GM18517 (cell line): ENCODE measurements around the gene NPAS2.

ENCODE experiments used
- ATAC-seq: cut with Tn5 transposase; IDR thresholded peaks from one replicate; pipeline ENCODE4 v1.9.1; 2021; ENCODE audit warnings: mild to moderate bottlenecking, moderate library complexity; ENCODE audit not compliant: unreplicated experiment

The NPAS2 gene

DNA sequence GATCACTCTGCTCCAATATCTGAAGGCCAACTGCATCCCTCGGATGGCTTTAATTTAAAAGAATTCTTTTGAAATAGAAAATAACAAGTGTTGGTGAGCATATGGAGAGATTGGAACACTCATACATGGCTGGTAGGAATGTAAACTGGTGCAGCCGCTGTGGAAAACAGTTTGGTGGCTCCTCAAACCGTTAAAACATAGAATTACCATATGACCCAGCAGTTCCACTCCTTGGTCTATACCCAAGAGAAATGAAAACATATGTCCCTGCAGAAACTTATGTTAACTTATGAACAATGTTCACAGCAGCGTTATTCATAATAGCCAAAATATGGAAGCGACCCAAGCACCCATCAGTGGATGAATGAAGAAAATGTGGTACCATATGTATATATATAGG, 60.1 kb downstream of the NPAS2 start:
- no peak for ATAC-seq

DNA sequence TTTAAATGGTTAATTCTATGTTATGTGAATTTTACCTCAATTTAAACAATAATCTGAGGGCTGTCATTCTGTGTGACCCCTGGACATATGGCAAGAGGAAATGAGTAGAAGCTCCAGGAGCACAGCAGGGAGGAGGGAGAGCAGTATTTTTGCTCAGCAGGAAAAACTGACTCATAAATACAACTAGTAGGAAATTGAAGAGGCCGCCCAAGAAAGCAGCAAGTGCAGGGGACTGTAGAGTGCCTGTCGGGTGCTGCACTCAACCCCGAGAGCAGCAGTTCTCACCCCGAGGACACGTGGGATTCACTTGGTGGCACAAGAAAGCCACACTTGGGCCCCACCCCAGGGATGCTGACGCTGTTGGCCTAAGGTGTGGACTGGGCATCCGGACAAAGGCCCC, 60.8 kb downstream of the NPAS2 start:
- no peak for ATAC-seq

DNA sequence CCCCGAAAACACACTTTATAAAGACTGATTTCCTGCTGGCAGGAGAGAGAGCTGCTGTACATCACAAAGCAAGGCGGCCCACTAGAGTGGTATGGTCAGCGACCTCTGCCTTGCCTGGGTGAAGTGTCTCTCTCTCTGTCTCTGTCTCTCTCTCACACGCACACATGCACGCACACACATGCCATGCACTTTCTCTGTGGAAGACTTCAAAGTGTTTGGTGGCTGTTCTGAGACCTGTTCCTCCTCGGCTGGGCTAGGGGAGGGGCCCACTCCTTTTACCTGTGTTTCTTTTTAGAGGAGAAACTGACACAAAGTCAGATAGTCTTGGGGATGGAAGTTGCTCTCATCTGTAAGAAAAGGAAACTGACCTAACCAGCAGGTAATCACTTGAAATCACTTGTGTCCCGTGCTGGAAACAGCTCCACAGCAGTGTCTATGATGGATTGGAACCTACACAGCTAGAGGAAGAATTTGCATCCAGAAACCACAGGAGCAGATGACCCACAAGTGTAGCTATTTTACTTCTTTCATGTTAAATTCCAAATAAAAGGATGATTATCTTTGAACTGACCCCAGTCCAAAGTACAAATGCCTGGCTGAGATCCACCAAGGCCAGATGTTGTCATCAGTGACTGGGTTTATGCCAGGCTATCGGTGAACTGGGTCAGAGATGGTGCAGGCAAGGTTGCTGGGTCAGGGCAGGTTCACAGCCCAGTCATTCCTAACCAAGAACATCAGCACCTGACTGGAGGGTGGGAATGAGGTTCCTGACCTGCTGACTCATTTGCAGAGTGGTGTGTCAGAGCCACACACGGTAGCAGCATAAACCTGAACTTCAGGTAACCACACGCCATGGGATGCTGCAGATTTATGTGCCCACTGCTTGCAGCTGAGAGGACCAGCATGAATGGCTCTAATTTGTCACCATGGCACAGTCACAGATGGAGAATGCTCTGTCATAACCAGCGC, 63.0 kb downstream of the NPAS2 start:
- no peak for ATAC-seq

DNA sequence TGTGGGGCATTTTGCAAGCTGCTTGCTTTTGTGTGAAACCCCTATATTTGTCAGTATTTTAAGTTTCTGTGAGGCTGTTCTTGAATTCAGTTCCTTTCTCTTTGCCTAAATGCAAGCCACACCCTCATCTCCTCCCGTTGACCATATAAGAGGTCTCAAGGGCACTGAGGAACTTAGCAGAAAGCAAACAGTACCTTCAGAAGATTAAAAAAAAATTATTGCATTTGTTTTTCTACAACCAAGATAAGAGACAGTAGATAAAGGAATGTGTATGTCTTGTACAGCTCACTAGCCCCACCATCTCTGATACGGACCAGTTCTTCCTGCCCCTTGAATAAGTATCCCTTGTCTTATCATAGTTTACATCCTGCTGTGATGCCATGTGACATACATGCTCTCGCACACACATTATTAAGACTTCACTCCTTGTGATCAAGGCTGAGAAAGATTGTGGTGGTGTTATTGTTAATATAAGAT, 64.2 kb downstream of the NPAS2 start:
- ATAC-seq = no peak

DNA sequence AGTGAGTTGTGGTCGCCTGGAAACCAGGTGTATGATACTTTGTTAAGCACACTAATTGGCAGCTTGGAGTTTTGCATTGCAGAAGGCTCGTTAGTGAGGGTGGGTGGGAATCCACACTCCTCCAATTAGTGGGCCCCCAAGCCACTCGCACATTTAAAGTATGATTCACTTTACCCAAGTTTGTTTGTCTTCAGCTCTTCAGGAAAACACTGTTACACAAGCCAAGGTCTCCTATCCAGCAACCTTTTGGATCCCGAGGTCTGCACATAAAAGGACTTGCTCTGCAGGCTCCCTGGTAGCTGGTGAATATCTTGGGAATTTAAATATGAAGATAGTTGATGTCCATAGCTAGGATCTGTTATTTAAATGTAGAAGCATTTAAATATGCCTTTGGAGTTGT, 66.1 kb downstream of the NPAS2 start:
- no peak for ATAC-seq

GRCh38 chr2:100887039-100887578, 67.2 kb downstream of the NPAS2 start:
- no peak for ATAC-seq

DNA sequence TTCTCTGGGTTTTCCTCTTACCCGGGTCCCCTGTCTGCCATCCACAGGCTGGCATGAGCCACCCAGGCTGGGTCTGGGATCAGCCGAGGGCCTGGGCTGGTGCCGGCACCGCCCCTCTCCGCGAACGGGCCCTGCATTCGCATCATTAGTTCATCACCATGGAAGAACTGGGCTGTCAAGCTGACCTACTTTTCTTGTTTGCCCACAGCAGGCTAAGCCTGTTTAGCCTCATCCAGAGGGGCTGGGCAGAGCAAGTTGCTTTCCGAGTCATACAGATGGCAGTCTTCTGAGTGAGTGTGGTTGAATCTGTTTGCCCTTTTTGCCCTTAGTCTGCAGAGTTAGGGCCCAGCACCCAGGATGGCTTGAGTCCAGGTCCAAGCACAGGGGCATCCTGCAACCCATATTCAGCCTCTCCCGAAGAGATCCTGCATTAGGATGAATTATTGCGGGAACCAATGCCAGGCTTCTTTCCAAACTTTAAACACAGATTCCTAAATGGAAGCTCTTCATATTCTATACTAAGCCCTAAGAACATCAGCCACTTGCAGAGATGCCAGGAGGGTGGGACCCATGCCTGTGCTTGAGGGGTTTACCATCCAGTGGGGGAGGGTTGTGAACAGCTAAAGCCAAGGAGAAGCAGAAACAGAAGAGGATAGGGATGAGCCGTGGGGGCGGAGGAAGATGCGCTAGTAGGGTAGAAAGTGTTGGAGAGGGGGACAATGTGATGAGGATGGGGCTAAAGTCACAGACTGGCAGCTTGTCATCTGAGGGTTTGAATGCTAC, 68.0 kb downstream of the NPAS2 start:
- ATAC-seq = no peak

DNA sequence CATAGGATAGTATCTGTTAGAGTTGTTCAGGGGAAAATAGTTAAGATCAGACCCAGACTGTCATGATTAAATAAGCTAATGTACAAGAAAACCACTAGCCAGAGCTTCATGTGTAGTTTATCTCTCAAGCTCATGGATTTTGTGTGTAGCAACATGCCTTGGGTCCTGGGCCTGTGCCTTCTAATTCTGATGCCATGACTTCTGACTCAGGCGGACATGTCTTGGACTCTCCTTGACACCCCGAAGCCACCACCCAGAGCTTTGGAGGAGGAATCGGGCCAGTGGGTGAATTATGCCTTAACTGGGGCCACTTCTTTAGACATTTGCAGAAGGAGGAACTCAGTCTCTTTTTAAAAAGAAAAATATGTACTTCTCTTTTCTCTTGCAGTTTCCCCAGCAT, 68.7 kb downstream of the NPAS2 start:
- ATAC-seq = no peak

DNA sequence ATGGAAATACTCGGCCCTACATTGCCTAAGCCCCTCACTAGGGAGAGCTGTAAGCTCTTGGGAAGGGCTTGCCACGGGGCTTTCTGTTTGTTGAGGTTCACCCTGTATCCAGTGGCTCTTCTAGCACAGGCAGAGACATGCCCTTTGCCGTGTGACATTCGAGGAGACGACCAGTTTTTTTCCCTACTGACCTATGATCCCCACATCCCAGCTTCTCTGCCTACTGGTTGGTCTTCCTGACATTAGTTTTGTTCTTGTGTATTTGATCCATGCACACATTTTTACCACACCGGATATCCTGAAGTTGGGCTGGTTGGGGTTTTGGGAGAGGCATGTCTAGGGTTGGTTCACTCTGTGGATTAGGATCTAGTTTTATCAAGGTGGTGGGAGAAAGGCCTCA, 69.3 kb downstream of the NPAS2 start:
- no peak for ATAC-seq

DNA sequence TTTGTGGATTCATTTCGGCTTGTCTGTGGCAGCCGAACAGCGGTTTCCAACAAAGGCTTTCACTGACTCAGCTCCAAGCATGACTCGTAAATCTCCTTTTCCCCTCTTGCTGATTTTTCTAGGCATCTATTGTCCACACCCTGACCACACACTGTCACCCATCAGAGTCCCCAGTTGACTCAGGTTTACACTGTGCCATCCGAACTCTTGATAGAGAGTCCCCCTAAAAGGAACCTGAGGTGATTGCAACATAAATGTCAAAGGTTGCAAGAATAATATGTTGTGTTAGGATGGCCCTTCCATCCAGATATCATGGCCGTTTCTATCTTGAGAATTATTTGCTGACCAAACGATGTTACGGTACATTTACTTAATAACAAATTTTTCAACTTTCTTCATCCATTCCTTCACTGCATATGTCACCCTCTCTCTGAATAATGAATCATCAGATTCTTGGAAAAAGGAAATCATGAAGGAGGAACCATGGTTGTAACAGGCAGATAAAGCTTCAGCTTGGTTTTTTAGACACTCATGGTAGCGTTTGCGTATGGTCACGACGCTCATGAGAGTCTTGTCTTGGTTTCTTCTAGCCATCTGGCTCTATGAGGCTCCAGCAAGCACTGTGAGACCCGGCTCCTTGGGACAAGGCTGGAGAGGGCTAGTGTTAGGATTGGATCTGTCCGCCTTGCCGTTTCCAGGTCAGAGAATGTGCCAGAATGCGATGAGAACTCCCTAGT, 72.1 kb downstream of the NPAS2 start:
- no peak for ATAC-seq

- no peak for ATAC-seq
Measured at GRCh38 chr2:100893392-100894104, 73.6 kb downstream of the NPAS2 start.

DNA sequence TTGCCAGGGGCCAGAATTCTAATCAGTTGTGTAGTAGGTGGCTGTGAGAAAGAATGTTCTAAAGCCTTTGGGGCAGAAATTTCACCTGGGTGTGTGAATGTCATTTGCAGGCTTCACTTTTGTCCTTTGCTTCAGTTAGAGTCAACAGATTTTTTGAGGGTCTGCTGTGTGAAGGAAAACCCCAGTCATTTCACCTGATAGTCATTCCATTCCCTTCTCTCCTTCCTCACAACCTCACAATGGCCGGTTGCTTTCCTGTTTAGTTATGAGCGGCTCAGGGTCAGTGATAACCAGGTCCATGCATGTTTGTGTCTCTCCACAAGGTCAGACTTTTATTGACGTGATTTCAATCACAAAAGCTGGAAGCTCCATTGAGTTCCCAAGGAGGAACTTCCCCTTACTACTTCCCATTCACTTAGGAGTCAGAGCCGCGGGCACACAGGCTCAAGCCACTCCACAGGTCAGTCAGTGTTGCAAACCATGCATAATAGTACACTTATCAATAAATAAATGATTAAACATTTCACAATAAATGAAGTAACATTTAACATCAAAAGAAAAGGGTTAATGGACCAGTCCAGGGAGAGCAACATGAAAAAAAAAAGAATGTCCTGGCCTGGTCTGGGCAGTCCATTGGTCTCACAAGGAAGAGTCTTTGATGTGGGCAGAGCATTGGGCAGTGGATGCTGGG, 74.3 kb downstream of the NPAS2 start:
- no peak for ATAC-seq

GRCh38 chr2:100894796-100895156, 74.8 kb downstream of the NPAS2 start:
- no peak for ATAC-seq

DNA sequence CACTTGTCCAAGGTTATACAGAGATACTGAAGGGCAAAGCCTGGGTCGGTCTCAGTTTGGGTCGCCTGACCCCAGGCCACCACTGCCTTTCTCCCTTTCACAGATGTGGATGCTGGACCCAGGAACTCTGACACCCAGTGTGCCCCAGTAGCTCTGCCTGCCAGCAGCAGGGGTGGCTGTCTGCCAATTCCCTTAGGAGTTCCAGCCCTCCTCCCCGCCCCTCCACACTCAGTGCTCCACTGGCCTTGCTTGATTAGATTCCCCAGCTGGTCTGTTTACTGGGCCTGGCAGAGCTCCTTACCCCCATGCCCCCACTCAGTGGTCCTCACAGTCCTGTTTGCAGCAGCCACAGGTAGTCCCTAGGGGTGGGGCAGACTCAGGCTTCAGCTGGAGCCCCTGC, 75.5 kb downstream of the NPAS2 start:
- no peak for ATAC-seq

- no peak for ATAC-seq
Measured at GRCh38 chr2:100895934-100896685, 76.2 kb downstream of the NPAS2 start.

DNA sequence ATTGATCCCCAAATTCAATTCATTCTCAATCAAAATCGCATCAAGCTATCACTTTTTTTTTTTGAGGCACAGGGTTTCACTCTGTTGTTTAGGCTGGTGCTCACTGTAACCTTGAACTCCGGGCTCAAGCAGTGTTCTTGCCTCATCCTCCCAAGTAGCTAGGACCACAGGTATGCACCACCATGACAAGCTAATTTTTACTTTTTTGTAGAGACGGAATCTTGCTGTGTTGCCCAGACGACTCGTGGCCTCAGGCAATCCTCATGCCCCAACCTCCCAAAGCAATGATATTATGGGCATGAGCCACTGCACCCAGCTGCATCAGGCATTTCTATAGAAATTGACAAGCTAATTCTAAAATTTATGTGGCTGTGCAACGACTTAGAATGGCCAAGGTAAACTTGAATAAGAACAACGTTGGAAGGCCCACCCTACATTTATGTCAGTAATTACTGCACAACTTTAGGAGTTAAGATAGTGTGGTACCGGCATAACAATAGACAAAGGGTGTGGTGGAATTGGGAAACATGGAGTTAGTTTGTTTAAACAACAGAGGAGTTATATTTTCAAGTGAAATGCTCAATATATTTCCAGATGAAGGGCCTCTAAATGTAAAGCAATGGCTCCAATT, 78.2 kb downstream of the NPAS2 start:
- ATAC-seq = no peak

GRCh38 chr2:100900156-100900795, 80.3 kb downstream of the NPAS2 start:
- no peak for ATAC-seq

- no peak for ATAC-seq
Measured at GRCh38 chr2:100902817-100903405, 83.0 kb downstream of the NPAS2 start.
